ENCODE measurements around the gene FOXP3.

FOXP3 gene

DNA sequence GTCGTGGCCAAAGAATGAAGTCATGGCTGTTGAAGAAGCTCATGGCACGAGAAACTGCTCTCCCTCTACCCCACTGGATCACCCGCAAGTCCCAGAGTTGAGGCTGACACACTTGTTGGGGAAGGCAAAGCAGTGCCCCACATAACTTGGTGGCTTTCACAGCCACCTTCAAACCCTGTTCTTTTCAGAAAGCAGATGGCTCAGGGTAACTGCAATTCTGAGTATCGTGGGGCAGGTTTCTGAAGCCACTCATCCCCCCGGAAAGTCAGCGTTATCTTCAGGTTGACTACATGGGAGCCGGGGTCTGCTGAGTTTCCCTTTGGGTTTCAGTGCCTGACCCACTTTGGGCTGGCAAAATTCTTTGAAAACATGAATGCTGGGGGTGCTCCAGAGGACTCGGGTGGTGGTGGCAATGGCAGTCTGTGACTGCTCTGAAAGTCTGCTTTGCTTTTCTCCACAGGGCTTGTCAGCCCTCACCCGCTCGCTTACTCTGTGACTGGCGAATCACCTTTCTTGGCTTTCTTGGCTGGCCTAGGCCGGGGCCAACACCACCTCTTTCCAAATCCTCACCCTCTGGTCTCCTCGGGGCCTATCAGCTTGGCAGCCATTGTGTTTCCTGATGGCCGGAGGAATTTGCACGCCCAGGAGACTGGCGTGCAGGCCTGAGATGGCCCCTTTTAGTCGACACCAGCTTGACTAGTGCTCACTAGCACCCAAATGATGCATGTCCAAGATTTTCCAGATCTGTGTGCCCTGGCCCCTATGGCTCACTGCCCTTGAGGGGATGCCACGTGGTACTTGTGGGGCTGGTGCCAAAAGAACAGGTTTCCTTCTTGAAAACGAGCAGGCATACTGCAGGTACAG lies 12.4 kb upstream of the FOXP3 start:
- in situ Hi-C loops (cut with MboI; ENCODE audit: low sequenced_read_pairs): no loop called here

DNA sequence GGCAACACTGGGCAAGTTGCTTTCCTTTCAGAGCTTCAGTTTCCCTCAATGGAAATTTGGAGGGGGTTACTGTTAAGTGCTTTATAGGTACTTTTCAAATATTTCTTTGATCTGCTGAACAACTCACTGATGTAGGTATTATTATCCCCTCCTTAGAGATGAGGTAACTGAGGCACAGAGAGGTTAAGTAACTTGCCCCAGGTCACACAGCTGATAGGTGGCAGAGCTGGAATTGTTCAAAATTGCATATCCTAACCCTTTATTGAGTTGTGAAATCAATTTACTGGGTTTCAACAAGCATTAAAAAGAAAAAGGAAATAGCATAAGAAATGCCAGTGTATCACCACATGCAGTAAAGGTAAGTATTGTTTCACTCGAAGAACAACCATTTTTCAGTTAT lies 11.7 kb upstream of the FOXP3 start:
- in situ Hi-C loops (cut with MboI; ENCODE audit: low sequenced_read_pairs): no loop called here

DNA sequence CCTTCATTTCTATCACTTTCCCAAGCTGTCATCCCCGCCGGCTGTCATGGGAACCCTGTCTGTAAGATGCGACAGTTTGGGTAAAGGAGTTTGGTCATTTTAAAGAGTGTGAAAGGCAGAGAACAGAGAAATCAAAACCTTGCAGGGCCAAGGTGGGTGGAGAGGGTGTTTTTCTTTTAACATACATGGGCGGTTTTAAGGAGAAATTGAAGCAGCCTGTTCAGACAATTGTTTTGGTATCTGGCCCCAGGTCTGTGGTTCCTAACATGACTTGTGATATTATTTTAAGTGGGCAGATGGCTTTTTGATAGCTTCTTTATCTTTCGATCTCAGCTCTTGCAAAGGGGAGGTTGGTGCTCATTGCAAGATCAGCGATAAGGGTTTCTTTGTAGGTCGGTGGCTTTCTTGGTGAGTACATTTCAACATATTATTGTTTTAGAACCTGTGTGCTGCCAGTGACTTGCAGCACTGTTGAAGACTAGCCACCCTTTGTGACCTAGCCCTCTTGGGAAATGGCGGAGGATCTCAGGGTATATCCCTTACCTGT lies 8.7 kb upstream of the FOXP3 start:
- in situ Hi-C loops (cut with MboI; ENCODE audit: low sequenced_read_pairs): no loop called here

DNA sequence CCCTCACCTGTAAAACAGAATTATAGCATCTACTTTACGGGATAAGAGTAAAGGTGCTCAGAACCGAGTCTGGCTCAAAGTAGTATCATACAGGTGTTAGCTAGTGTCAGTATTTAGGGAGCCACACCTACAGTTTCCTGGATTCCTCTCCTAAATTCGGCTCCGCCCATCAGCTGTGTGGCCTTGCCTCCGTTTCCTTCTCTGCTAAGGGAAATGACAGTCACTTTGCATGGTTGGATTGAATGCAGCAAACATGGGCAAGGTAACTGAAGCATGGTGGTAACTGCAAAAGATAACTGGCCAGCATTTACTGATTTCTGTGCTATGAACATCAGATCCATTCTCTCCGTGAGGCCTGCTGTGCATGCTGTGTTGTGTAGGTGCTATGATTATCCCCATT lies 7.9 kb upstream of the FOXP3 start:
- in situ Hi-C loops (cut with MboI; ENCODE audit: low sequenced_read_pairs): no loop called here

DNA sequence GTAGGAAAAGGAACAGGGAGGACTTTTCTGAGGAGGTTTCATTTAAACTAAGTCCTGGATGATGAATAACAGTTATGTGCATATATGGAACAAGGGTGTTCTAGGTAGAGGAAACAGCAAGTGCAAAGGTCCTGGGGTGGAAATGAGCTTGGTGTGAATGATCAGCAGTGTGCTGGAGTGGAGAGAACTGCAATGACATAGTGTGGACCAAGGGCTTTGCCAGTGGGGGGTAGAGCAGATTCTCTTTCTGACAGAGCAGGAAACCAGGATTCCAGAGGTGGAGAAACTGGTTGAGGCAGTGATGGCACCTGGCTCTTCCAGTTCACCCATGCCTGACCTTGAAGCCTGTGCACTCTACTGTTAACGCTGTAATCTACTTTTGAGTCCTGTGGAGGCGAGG lies 6.8 kb upstream of the FOXP3 start:
- in situ Hi-C loops (cut with MboI; ENCODE audit: low sequenced_read_pairs): no loop called here

DNA sequence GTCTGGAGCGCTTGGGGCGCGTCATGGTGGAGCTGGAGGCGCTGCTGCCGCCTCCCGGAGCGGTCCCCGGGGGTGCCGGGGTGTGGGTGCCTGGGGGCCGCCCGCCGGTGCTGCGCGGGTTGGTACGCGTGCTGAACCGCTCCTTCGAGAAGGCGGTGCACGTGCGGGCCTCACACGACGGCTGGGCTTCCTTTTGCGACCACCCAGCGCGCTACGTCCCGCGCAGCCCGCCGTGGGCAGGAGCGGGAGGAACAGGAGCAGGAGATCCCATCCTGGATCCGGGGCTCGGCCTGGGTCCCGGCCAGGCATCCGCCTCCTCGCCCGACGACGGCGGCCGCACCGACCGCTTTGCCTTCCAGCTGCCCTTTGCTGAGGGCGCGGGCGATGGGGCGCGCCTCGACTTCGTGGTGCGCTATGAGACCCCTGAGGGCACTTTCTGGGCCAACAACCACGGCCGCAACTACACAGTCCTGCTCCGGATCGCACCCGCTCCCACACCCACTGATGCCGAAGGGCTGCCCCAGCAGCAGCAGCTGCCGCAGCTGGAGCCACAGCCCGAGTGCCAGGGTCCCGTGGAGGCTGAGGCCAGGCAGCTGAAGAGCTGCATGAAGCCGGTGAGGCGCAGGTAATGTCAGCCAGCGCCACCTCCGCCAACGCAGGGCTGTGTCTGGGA lies 5.9 kb upstream of the FOXP3 start:
- in situ Hi-C loops (cut with MboI; ENCODE audit: low sequenced_read_pairs): no loop called here

DNA sequence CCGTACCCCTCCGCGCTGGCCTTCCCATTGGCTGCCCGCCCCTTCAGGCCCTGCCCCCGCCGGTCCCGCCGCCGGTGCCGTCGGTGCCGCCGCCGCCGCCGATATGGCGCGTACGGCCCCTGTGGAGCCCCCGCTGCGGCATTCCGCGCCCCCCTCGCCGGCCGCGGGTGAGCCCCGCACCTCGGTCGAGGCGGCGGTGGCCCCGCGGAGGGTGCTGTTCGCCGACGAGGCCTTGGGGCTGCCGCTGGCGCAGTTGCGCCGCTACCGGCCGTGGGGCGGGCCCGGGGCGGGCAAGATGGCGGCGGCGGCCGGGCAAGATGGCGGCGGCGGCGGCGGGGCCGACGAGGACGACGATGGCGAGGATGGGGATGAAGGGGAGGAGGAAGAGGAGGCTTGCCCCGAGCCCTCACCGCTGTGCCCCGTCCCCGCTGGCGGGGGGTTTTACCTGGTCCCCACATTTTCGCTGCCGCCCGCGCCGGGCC lies 5.3 kb upstream of the FOXP3 start, which contains the start of gene PPP1R3F:
TSS of gene PPP1R3F (plus strand) at position 27 of the 482 bp plus-strand sequence. CDS start at position 104, 77 bp downstream.
- in situ Hi-C loops (cut with MboI; ENCODE audit: low sequenced_read_pairs): no loop called here

DNA sequence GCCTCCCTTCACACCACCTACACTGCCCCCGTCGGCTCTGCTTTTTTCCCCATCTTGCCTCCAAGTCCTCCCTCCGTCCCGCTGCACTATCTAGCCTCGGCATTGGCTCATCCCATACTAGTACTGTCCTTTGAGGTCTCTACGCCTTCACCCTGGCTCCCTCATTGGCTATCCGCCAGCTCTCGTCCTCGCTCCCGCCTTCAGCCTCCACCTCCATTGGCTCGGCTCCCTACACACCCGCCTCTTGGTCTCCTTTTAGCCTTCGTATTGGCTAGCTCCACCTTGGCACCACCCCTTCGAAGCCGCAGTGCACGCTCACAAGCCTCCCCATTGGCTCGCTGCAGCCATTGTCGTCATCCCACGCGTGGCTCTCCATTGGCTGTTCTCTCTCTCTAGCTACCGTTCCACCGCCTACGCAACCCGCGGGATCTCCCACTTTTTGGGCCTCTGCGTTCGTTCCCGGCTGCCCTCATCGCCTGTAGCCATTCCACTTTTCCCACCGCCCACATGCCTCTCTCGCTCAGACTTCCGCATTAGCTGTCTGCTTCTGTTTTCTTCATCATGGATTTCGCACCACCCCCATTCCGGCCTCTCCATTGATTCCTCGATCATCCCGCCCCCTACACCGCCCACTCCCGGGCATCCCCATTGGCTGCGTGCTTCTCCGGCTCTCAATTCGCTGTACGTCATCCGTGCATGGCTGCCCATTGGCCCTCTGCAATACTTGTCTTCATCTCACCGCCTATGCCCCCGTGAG lies 4.7 kb upstream of the FOXP3 start:
- in situ Hi-C loops (cut with MboI; ENCODE audit: low sequenced_read_pairs): no loop called here

DNA sequence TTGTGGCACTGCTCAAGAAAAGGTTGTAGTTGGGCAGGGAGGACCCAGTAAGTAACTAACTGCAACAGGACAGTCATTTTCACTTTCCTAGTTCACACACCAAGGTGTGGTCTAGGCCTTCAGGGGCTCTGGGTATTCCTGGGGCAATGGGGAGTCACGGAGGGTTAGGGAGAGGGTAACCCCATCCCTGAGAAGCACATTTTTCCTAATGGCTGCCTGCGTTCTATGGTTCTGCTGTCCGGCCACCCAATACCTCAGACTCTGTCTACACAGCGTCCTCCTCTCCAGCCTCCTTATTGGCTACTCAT lies 4.1 kb upstream of the FOXP3 start:
- in situ Hi-C loops (cut with MboI; ENCODE audit: low sequenced_read_pairs): no loop called here

DNA sequence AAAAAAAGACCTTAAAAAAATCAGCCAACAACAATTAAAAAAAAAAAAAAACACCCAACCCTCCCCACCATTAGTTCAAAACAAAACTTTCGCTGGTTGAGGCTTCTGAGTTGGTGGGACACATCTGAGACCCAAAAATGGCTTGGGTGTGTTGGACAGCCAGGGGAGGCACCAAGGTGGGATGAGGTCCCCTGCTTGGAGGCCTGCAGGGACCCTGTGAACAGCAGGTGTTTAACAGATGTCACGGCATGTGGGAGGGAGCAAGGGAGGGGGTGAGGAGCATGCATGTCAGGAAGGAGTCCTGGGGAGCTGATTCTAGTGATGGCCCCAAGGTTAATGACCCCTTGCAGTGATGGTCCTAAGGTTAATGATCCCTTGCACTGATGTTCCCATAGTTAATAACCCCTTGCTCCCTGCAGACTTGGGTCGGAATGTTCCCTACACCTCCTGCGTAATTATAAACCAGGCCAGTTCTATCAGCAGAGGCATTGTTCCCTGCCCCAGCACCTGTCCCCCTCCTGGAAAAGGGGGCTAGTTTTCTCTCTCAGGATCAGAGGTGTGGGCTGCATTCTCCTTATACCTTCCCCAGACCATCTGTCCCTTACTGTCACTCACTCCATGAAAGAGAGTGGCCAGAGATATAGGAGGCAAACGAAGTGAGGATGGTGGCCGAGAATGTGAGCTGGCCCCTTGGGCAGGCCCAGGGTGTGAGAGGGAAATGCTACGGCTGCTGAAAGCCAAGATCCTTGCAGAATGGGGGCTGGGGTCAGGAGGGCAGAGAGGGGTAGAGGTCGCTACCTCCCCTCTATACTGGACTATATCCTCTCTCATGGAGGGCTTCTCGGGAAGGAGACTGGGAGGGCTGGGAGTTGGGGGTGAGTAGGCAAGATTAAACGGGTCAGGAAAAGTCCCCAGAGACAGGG lies 2.3 kb upstream of the FOXP3 start:
- in situ Hi-C loops (cut with MboI; ENCODE audit: low sequenced_read_pairs): no loop called here

DNA sequence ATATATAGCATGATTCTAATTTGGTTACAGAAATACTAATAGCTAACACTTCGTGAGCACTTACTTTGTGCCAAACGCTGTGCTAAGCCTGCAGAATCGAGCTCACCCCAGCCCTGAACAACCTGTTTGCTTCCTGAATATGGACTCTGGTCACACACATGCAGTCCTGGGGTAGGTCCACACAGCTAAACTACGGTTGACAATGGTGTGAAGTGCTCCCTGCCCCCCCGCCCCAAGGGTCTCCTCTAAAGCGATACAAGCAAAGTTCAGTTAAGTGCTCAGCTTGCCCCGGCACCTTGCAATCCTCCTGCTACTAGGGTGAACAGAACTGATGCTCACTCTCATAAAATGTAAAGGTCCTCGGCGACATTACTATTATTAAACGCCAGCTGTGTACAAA lies 879 bp downstream of the FOXP3 start:
- in situ Hi-C loops (cut with MboI; ENCODE audit: low sequenced_read_pairs): no loop called here

DNA sequence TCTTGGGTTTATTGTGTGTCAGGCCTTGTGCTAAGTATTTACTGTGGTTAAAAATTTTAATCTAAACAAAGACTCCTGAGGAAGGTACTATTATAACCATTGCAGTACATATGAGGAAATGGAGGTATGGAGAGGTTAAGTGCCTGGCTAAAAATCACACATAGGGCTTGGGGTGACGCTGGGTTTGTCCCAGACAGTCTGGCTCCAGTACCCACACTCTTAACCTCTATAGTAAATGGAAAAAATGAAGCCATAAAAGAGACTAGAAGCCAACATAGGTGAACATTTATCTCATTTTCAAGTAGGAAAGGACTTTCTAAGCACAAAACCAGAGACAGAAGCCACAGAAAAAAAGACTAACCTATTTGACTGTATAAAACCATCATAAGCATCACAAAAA lies 1.9 kb downstream of the FOXP3 start:
- in situ Hi-C loops (cut with MboI; ENCODE audit: low sequenced_read_pairs): no loop called here

DNA sequence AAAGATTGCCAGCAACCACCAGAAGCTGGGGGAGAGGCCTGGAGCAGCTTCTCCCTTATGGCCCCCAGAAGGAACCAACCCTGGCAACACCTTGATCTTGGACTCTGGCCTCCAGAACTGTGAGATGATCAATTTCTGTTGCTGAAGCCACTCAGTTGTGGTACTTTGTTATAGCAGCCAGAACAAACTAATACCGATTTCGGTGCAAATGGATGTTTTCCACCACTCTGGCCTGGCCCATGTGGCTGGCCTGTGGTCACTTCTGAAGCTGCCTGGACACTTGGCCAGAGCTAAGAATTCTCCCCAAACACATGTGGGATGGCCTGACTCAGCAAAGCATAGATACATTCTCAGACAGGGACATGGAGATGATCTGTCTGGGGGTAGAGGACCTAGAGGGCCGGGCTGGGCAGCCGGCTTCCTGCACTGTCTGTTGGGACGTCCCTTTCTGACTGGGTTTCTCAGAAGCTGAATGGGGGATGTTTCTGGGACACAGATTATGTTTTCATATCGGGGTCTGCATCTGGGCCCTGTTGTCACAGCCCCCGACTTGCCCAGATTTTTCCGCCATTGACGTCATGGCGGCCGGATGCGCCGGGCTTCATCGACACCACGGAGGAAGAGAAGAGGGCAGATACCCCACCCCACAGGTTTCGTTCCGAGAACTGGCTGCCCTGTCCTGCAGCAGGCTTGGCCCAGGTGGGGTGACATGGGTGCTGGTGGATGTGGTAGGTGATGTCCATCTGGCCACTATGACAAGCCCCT lies 4.1 kb downstream of the FOXP3 start:
- in situ Hi-C loops (cut with MboI; ENCODE audit: low sequenced_read_pairs): no loop called here

DNA sequence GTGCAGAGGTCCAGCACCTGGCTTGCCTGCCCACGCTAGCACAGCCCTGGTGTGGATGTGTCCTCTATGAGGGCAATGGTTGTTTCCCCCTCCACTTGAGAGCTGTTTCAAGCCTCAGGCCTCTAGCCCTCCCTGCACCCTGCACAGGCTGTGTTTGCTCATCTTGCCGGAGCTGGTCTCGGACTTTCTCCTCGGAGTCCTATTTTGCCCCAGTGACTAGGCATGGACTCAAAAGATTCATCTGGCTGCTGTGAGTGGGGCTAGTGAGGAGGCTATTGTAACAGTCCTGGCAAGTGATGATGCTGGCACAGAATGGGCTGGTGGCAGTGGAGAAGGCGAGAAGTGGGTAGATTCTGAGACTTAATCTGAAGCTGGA lies 5.8 kb downstream of the FOXP3 start:
- in situ Hi-C loops (cut with MboI; ENCODE audit: low sequenced_read_pairs): no loop called here

DNA sequence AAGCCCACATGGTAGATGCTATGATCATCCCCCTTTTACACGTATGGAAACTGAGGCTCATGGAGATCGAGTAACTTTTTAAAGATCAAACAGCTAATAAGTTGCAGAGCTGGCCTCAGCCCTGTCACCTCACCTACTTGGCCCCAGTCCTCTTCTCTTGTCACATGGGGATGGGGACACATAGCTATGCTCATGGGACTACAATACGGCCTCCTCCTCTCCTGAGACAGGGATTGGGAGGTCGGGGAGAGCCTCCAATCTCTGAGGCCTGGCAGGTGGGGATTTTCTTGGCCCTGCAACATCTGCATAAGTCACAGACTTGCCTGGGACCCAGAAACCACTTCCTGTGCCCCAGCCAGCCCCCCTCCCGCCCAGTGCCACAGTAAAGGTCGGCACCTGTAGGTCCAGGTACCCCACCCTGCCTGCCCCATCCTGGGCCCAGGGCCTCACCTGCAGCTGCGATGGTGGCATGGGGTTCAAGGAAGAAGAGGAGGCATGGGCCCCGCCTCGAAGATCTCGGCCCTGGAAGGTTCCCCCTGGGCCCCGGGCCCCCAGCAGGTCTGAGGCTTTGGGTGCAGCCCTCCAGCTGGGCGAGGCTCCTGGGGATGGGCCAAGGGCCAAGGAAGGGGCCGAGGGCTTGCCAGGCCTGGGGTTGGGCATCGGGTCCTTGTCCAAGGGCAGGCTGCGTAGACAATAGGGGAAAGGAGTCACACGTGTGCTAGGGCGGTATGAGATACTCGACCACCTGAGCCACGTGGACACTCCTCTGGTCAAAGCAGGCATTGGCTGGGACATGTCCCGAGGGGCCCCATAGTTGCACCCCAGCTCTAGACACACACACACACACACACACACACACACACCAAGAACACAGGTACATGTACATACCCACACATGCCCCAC lies 6.4 kb downstream of the FOXP3 start:
- in situ Hi-C loops (cut with MboI; ENCODE audit: low sequenced_read_pairs): no loop called here

DNA sequence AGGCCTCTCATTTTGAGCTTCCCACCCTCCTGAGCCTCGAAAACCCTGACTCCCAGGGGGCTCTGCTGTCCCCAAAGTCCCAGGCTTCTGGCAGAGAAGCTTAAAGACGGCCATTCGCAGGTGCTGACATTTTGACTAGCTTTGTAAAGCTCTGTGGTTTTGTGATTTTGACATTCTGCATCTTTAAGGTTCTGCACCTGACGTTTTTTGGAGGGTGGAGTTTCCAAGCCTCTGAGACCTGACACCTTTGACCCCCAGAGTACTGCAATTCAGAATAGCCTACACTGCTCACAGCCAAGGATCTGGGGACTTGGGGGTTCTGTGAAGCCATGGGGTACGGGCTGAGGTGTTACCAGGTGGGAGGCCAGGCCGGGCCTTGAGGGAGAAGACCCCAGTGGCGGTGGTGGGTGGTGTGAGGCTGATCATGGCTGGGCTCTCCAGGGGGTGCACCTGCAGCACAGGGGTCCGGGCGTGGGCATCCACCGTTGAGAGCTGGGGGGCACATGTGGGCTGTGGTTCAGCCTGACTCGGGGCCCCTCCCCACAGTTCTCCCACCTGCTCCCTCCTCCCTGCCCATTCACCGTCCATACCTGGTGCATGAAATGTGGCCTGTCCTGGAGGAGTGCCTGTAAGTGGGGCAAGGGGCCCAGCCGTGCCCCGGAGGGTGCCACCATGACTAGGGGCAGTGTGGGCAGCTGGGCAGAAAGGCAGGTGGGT lies 7.3 kb downstream of the FOXP3 start:
- in situ Hi-C loops (cut with MboI; ENCODE audit: low sequenced_read_pairs): no loop called here

DNA sequence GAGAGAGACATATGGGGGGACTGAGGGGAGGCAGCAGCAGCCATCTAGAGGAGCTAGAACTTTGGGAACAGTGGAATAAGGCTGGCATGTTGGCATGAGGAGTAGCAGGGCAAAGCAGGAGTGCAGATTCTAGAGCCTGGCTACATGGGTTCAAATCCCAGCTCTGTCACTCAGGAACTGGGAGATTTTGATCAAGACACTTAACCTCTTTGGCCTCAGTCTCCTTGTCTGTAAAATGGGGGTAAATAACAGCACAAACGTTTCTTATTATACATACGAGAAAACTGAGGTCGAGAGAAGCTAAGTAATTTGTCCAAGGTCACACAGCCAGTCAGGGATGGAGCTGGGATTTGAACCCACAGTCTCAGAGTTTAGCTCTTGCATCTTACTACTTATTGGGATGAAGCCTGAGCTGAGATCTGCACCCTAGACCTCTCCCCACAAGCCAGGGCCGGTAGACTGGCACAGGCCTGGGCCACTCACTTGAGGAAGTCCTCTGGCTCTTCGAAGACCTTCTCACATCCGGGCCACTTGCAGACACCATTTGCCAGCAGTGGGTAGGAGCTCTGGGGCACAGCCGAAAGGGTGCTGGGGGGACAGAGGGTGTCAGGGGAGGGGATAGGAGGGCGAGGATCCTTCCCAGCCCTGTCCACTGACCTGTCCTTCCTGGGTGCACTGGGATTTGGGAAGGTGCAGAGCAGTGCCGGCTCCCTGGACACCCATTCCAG lies 8.1 kb downstream of the FOXP3 start:
- in situ Hi-C loops (cut with MboI; ENCODE audit: low sequenced_read_pairs): no loop called here
